HG02938 (cell line): Measurements from ENCODE around the gene KLF1.
"Not testable (repeated sequence)": the region's sequence is repeated elsewhere in the genome, so short reads cannot be mapped to it uniquely, and the experiment has no call there.

Source experiments
- ATAC-seq: cut with Tn5 transposase; IDR thresholded peaks from one replicate; pipeline ENCODE4 v1.9.1; 2021; ENCODE audit warnings: mild to moderate bottlenecking, moderate library complexity; ENCODE audit not compliant: unreplicated experiment

KLF1 gene

DNA sequence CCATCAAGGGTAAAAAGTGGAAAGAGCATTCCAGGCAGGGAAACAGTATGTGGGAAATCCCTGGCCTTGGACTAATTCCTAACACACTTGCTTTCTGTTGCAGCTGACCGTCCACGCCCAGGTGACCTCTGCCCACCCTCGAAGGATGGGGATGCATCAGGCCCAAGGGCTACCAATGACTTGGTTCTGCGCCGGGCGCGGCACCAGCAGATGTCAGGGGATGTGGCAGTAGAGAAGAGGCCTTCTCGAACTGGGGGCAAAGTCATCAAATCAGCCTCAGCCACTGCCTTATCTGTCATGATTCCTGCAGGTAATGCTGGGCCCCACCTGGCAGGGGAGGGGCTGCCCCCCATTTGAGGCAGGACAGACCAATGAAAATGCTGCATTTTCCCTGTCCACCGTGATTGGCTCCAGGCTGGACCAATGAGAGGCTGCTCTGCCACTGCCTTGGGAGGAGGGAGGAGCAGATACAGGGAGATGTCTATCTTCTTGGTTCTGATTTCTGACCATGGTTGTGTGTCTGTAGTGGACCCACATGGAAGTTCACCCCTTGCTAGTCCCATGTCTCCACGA lies 18.4 kb downstream of the KLF1 start:
- no peak for ATAC-seq

DNA sequence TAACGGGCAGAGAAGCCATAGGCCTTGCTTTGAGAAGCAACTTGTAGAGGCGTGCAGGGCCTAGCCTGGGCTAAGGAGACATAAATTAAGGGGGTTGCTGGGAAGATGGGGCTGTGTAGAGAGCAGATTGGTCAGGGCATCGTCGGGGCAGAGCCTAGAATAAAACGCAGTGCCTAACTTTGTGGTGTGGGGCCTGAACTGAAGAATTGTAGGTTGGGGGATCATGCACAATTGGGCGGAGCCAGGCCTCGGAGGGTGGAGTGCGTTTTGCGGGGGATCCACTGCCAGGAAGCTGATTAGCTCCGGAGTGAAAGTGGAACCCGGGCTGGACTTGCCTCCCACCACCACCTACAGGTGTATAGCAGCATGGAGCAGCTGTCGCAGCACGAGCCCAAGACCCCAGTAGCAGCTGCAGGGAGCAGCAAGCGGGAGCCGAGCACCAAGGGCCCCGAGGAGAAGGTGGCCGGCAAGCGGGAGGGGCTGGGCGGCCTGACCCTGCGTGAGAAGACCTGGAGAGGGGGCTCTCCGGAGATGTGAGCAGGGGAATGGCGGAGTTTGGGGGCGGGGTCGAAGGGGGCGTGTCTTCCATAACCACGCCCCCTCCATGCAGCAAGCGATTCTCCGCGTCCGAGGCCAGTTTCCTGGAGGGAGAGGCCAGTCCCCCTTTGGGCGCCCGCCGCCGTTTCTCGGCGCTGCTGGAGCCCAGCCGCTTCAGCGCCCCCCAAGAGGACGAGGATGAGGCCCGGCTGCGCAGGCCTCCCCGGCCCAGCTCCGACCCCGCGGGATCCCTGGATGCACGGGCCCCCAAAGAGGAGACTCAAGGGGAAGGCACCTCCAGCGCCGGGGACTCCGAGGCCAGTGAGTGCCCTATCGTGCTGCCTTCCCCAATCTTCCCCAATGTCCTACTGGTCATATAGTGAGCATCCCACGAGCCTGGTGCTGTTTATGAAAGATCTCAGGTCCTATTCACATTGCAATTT lies 19.6 kb downstream of the KLF1 start:
- ATAC-seq = no peak

DNA sequence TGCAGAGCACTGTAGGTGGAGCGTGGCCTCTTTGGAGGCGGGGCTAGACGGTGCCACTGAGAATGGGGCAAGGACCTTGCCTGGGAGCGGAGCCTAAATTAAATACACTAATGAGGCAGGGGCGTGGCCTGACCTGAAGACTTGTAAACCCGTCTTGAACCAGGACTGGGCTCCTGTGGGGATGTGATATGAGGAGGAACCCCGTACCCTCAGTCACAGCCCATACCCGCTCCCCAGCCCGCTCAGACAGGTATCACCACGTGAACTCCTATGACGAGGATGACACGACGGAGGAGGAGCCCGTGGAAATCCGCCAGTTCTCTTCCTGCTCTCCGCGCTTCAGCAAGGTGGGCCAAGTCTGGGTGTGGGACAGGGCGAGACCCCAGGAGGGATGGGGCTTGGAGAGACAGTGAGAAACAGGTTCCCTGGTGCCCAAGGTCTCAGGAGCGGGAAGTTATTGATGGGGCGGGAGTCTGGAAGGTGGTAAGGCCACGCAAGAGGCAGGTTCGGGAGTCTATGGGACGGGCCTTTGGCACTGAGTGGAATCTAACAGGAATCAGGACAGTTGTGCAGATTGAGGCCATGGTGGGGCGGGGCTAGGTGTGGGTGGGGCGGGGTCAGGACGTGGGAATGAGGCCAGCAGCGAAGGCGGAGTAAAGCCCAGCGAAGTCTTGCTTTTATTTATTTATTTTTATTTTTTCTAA lies 20.4 kb downstream of the KLF1 start:
- ATAC-seq = no peak

DNA sequence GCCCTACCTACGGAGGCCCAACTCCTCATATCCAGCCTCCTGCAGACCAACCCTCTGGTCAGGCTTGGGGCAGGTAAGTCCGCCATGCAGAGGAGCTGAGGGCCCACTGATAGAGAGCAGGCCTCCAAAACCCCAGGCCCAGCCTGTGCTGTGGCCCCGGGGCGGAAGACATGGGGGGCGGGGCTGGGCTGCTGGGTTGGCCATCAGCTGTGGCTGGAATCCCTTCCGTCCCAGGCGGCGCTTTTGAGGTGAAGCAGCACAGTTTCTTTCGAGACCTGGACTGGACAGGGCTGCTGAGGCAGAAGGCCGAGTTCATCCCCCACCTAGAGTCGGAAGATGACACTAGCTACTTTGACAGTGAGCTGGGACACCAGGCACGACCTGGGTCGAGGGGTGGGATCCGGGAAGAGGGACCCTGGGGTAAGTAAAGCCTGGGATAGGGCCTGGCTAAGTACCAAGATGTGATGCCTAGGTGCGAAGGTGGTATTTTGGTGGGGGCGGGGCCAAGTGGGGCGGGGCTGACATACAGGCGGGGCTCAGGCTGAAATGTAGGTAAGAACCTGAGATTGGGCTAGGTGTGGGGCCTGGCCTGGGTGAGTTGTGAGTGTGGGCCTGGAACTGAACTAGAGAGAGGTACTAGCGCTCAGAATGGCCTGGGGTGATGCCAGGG lies 21.1 kb downstream of the KLF1 start:
- ATAC-seq = no peak

GRCh38 chr19:12864721-12865715 lies 22.0 kb downstream of the KLF1 start:
- no peak for ATAC-seq

DNA sequence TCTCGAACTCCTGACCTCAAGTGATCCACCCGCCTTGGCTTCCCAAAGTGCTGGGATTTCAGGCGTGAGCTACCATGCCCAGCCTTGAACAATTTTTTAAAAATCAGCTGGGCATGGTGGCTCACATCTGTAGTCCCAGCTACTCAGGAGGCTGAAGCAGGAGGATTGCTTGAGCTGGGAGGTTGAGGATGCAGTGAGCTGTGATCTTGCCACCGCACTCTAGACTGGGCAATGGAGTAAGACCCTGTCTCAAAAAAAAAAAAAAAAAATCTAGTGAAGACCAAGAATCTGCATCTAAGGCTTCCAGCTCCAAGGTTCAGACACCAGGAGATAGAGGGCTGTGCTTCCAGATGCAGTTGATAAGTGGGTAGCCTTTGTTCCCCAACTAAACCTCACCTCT lies 22.9 kb downstream of the KLF1 start:
- ATAC-seq = no peak

DNA sequence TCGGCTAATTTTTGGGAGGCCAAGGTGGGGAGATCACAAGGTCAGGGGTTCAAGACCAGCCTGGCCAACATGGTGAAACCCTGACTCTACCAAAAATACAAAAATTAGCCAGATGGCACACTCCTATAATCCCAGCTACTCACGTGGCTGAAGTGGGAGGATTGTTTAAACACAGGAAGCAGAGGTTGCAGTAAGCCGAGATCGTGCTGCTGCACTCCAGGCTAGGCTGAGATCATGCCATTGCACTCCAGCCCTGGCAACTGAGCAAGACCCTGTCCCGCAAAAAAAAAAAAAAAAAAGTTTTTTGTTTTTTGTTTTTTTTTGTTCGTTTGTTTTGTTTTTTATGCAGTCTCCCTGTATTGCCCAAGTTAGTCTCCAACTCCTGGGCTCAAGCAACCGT lies 27.5 kb downstream of the KLF1 start:
- no peak for ATAC-seq

DNA sequence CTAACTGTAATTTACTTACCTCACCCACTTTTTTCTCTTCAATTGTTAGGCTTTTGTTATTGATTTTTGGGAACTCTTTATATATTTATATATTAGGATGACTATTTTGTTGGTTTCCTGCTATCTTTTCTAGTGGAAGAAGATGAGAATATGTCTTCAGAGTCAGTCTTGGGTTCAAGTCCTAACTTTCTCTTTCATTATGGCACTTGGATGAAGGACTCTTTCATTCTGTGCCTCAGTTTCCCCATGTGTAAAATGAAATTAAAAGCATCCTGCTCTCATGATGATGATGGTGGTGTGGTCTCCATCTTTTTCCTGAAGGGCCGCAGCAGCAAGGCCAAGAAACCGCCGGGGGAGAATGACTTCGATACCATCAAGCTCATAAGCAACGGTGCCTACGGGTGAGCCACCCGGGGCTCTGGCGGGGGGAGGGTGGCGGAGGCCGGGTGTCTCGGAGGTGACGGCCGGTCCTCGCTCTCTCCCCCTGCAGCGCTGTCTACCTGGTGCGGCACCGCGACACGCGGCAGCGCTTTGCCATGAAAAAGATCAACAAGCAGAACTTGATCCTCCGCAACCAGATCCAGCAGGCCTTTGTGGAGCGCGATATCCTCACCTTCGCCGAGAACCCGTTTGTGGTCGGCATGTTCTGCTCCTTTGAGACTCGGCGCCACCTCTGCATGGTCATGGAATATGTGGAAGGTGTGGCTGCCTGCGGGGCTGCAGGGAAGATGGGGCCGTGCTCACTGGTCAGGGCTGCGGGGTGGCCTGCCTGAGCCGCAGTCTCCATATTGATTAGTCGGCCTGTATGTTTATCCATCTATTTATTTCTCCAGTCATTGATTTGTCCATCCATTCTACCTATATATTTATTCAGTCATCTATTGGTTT lies 28.7 kb downstream of the KLF1 start:
- ATAC-seq = no peak

DNA sequence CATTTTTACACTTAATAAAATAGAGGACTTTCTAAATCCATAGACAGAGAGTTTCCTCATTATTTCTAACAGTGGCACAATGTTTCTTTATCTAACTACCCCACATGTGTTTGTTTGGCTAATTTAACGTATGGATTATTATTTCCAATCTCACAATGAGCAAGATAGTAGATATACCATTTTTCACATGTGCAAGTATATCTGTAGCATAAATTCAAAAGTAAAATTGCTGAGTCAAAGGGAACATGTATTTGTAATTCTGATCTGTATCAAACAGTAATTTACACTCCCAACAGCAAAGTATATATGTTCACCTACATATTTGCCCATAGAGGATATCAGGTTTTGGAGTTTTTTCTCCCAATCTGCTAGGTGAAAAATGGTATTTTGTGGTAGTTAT lies 30.3 kb downstream of the KLF1 start:
- no peak for ATAC-seq

GRCh38 chr19:12847159-12848139 lies 39.6 kb downstream of the KLF1 start:
- no peak for ATAC-seq

DNA sequence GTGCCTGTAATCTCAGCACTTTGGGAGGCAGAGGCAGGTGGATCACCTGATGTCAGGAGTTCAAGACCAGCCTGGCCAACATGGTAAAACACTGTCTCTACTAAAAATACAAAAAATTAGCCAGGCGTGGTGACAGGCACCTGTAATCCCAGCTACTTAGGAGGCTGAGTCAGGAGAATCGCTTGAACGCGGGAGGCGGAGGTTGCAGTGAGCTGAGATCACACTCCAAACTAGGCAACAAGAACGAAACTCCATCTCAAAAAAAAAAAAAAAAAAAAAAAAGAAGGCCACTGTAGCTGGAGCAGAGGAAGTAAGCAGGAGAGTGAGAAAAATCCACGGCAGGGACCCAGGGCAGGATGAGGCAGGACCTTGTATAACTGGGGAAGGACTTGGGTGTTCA lies 40.4 kb downstream of the KLF1 start:
- not testable (repeated sequence) for ATAC-seq

- ATAC-seq = no peak
These were observed 42.8 kb downstream of the KLF1 start for GRCh38 chr19:12843999-12844732.

DNA sequence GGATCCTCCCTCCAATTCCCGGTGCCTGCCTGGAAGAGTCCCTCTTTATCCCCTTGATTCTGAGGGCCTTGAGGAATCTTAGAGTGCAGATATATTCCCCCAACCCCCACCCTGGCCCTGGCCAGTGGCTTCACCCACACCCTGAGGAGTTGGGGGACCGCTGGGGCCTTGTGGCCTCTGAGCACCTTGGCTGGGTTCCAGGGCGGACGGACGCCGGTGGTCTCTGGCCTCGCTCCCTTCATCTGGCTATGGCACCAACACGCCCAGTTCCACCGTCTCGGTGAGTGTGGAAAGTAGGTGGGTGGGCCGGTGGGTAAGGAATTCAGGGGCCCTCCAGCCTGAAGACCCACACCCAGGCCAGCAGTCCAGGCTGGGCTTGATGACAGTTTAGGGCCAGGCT lies 43.7 kb downstream of the KLF1 start:
- ATAC-seq = no peak

DNA sequence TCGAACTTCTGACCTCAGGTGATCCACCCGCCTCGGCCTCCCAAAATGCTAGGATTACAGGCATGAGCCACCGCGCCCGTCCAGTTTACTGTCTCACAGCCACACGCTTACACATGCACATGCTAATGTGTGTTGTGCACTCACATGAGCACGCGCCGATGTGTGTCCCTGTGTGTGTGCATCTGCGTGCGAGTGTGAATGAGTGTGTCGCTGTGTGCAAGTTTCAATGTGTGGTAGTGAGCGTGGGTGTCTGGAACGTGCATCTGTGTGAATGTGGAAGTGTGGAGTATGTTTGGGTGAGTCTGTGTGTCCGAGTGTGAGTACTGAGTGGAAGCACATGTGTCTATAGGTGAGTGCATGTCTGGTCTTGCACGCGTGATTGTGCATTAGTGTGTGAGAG lies 44.5 kb downstream of the KLF1 start:
- no peak for ATAC-seq

DNA sequence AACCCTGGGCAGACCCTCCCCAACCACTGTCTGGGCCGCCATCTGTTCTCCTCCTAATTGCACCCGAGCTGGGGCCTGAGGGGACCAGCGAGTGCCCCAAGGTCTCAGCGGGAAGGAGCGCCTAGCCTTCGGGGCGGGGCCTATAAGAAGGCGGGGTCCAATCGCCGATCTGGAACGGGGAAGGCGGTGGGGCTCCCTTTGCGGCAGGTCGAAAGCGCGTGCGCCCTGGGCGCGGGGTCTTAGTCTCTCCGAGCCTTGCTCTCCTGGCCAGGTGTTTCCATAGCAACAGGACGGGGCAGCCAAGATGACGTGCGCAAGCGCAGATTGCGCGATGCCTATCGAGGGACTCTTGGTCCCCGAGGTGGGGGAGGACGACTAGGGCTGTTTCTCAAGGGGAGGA lies 45.9 kb downstream of the KLF1 start:
- ATAC-seq = no peak

DNA sequence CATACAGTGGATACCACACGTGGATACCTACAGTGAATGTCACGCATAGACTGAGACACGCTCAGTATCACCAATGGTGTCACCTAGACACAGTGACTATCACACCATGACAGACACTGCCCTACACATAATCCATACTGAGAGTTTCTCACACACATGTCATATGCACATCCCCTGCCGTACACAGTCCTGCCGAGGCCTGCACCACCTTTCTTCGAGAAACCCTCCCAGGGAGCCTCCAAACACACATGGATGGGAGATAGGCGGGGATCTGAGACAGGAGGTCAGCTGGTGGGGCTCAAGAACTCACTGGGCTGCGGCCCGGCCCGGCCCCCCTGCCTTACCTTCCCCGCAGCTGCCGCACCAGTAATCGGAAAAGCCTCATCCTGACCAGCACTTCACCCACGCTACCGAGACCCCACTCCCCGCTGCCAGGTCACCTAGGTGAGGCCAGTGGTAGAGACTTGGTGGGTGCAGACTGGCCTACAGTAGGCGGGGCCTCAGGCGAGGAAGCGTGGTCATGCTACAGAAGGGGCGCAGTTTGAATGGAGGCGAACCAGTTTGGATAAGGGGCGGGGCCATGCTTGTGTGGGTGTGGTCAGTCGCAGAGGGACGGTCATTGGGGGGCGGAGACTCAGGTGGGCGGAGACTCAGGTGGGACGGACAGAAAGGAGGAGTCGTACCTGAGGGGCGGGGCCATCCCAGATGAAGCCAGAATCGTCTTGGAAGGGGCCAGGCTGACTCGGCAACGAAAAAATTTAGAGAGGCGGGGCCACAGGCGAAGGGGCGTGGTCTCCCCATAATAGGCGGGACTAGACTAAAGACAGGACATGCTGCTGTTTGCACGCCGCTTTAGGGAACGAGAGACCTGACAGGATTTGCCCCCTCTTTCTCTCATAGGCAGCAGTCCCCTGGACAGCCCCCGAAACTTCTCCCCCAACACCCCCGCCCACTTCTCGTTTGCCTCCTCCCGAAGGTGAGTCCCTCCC lies 46.6 kb downstream of the KLF1 start:
- ATAC-seq = no peak
